Uterus (tissue), 2 donors: ENCODE measurements around the gene CPB1.

Experiments
- POLR2A ChIP-seq, 2 donors: fragments of 450-650 bp; IDR thresholded peaks; one replicate each; pipeline ENCODE4 v1.6.1; 2016; ENCODE audit warnings: antibody characterized with exemption in 2 of 2, mild to moderate bottlenecking in 1 of 2, moderate library complexity in 1 of 2
- TF ChIP-seq, protein P1 (sequence below), 4 experiments: fragments of 200-600 bp in 2 of 4; fragments of 450-650 bp in 2 of 4; sonication (generic) in 2 of 4; IDR thresholded peaks; one replicate each; pipeline ENCODE4 v1.5.1; 2016 to 2019; ENCODE audit warnings: antibody characterized with exemption in 4 of 4, mild to moderate bottlenecking in 2 of 4, moderate library complexity in 1 of 4

DNA sequence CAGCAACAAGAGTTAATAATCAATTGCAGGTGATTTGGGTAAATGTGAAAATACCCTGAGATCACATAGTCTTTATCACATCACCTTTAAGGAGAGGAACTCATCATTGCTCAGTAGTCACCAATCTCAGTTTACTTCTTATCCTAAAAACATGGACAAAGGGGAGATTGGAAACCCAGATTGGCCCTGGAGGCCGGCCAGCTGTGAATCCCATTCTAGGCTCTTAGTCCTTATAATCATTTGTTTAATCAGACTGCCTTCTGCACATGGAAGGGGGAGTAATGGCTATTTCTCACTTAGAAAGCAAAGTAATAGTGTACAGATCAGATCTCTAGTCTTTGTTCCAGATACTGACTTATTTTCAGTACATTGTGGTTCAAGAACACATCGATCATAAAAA, 37.2 kb upstream of the CPB1 start:
- TF ChIP-seq, protein P1, sequence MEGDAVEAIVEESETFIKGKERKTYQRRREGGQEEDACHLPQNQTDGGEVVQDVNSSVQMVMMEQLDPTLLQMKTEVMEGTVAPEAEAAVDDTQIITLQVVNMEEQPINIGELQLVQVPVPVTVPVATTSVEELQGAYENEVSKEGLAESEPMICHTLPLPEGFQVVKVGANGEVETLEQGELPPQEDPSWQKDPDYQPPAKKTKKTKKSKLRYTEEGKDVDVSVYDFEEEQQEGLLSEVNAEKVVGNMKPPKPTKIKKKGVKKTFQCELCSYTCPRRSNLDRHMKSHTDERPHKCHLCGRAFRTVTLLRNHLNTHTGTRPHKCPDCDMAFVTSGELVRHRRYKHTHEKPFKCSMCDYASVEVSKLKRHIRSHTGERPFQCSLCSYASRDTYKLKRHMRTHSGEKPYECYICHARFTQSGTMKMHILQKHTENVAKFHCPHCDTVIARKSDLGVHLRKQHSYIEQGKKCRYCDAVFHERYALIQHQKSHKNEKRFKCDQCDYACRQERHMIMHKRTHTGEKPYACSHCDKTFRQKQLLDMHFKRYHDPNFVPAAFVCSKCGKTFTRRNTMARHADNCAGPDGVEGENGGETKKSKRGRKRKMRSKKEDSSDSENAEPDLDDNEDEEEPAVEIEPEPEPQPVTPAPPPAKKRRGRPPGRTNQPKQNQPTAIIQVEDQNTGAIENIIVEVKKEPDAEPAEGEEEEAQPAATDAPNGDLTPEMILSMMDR (IDR thresholded peaks at IDR 0.05), result no peak
- no peak for TF ChIP-seq POLR2A (IDR thresholded peaks at IDR 0.05)
